CD14-positive monocyte (primary cell): ENCODE results near the gene ERC1. TPM values are rescaled to one million over a fixed set of nuclear protein-coding genes. Genes with fewer than 3 reads are reported as not detected.

ENCODE experiments used
- DNase-seq, 3 donors: peaks; one replicate each; pipeline ENCODE4 v3.0.0-alpha.2; 2011 to 2022
- H2AFZ ChIP-seq: 2 replicates; pipeline ENCODE4 v1.6.0; 2012; ENCODE audit warnings: mild to moderate bottlenecking, low read depth, low read length, inconsistent platforms; ENCODE audit not compliant: insufficient read depth, poor library complexity, severe bottlenecking
- H3K27ac ChIP-seq, 2 donors: 1 replicate in 1 of 2; 2 replicates in 1 of 2; pipeline ENCODE4 v1.5.1; 2012 to 2013; ENCODE audit warnings: low read length in 2 of 2, control low read depth in 1 of 2, inconsistent platforms in 1 of 2, low read depth in 1 of 2, mild to moderate bottlenecking in 1 of 2
- H3K27me3 ChIP-seq, 2 donors: one replicate each; pipeline versions ENCODE4 v1.6.0 to v1.6.1; 2011 to 2013; ENCODE audit warnings: low read length in 2 of 2; ENCODE audit not compliant: control insufficient read depth in 2 of 2, insufficient read depth in 2 of 2
- H3K36me3 ChIP-seq, 2 donors: replicated peaks in 1 of 2; 1 replicate in 1 of 2; 2 replicates in 1 of 2; pipeline versions ENCODE4 v1.5.1 to v1.6.1; 2012 to 2013; ENCODE audit warnings: low read length in 2 of 2, control low read depth in 1 of 2, inconsistent platforms in 1 of 2, mild to moderate bottlenecking in 1 of 2; ENCODE audit not compliant: insufficient read depth in 2 of 2, control insufficient read depth in 1 of 2
- H3K4me1 ChIP-seq, 2 donors: 1 replicate in 1 of 2; 2 replicates in 1 of 2; pipeline versions ENCODE4 v1.5.1 to v1.6.1; 2012 to 2013; ENCODE audit warnings: low read length in 2 of 2, control low read depth in 1 of 2, inconsistent platforms in 1 of 2, mild to moderate bottlenecking in 1 of 2, moderate library complexity in 1 of 2; ENCODE audit not compliant: insufficient read depth in 2 of 2, control insufficient read depth in 1 of 2
- H3K4me2 ChIP-seq: replicated peaks from 2 replicates; pipeline ENCODE3; 2012; ENCODE audit warnings: low read length, moderate library complexity, mild to moderate bottlenecking; ENCODE audit not compliant: poor library complexity, severe bottlenecking; ENCODE audit errors: extremely low read depth
- H3K4me3 ChIP-seq, 3 experiments: fragments of 200-600 bp in 1 of 3; sonication (generic) in 1 of 3; replicated peaks in 1 of 3; 1 replicate in 2 of 3; 2 replicates in 1 of 3; pipeline ENCODE4 v1.5.1; 2011 to 2013; ENCODE audit warnings: low read length in 3 of 3, mild to moderate bottlenecking in 3 of 3, control low read depth in 2 of 3, low read depth in 2 of 3, inconsistent platforms in 1 of 3, moderate library complexity in 1 of 3
- H3K79me2 ChIP-seq: 2 replicates; pipeline ENCODE4 v1.6.0; 2012; ENCODE audit warnings: mild to moderate bottlenecking, control low read depth, inconsistent platforms, low read length, moderate library complexity; ENCODE audit not compliant: insufficient read depth
- H3K9ac ChIP-seq: 2 replicates; pipeline ENCODE4 v1.6.0; 2017; ENCODE audit warnings: low read length, mild to moderate bottlenecking; ENCODE audit not compliant: insufficient read depth, poor library complexity, severe bottlenecking
- H3K9me3 ChIP-seq, 2 donors: replicated peaks in 1 of 2; 1 replicate in 1 of 2; 2 replicates in 1 of 2; pipeline versions ENCODE4 v1.5.1 to v1.6.1; 2012 to 2013; ENCODE audit warnings: low read length in 2 of 2, control low read depth in 1 of 2; ENCODE audit not compliant: control insufficient read depth in 1 of 2, insufficient read depth in 1 of 2
- H4K20me1 ChIP-seq: 2 replicates; pipeline ENCODE4 v1.6.0; 2012; ENCODE audit warnings: mild to moderate bottlenecking, low read length, control low read depth, moderate library complexity; ENCODE audit not compliant: insufficient read depth
- H3K27ac Mint-ChIP-seq, 7 donors: one replicate each; pipeline ENCODE4 v1.8.0; 2020; ENCODE audit warnings: mild to moderate bottlenecking in 7 of 7, mixed read lengths in 7 of 7, moderate library complexity in 6 of 7, inconsistent platforms in 2 of 7
- H3K27me3 Mint-ChIP-seq, 3 donors: one replicate each; pipeline ENCODE4 v1.8.0; 2021 to 2022; ENCODE audit warnings: low read depth in 3 of 3, mild to moderate bottlenecking in 3 of 3, mixed read lengths in 3 of 3, moderate library complexity in 3 of 3, inconsistent platforms in 1 of 3
- H3K36me3 Mint-ChIP-seq, 2 donors: one replicate each; pipeline ENCODE4 v1.8.0; 2020; ENCODE audit warnings: mixed read lengths in 2 of 2, inconsistent platforms in 1 of 2, mild to moderate bottlenecking in 1 of 2
- H3K4me1 Mint-ChIP-seq: one replicate; pipeline ENCODE4 v1.8.0; 2020; ENCODE audit warnings: mild to moderate bottlenecking, mixed read lengths
- H3K4me3 Mint-ChIP-seq, 2 donors: one replicate each; pipeline ENCODE4 v1.8.0; 2020; ENCODE audit warnings: mild to moderate bottlenecking in 2 of 2, mixed read lengths in 2 of 2, moderate library complexity in 1 of 2
- H3K9me3 Mint-ChIP-seq, 7 donors: one replicate each; pipeline ENCODE4 v1.8.0; 2020 to 2022; ENCODE audit warnings: mixed read lengths in 7 of 7, mild to moderate bottlenecking in 6 of 7, moderate library complexity in 6 of 7, inconsistent platforms in 2 of 7
- WGBS: methylation state at CpG from one replicate; pipeline ENCODE4 v1.1.5; 2013; ENCODE audit warnings: missing lambda C conversion rate; ENCODE audit not compliant: insufficient coverage; 5-methylcytosine and 5-hydroxymethylcytosine counted together
- intact Hi-C, 2 donors: fragments of 100-400 bp; cut with micrococcal nuclease; formaldehyde crosslinking; loops; one replicate each; pipeline versions ENCODE4 v1.15.0 to v1.15.1; 2023
- polyA plus RNA-seq, 3 donors: library from polyadenylated mRNA; depleted of rRNA in 1 of 3; unstranded in 2 of 3; stranded (reverse) in 1 of 3; fragments of 300-500 nt in 2 of 3; fragments of >200 nt in 1 of 3; fragmentation: Illumina TruSeq in 2 of 3; gene quantifications; 1 replicate in 2 of 3; 2 replicates in 1 of 3; pipeline ENCODE4 v1.2.3, GENCODE V29; 2012 to 2021
- TF ChIP-seq, protein P1 (sequence below): fragments of 200-600 bp; IDR thresholded peaks from one replicate; pipeline ENCODE4 v1.8.0; 2022; ENCODE audit warnings: antibody characterized with exemption, mild to moderate bottlenecking

The ERC1 gene
- polyA plus RNA-seq, 3 donors, result 4.0 to 14.3 (median 5.1) TPM

DNA sequence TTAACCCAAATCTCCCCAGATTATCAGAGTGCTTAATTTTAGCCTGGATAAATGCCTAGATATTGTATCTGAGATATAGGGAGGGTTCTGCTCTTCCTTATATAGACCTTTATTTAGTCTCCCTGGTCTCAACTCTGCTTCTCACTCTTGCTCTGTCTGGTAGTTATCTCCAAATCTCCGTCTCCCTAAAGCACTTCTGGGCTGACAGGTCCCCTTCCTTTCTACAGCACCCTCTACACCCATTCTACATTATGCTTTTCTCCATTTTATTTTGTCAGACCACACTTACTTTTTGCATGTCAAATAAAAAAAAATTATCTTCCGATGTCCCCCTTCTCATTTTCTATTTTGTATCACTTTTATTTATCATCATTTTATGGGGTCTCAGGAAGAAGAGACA, 2.0 kb upstream of the ERC1 start:
- Mint-ChIP-seq H3K9me3 (no peaks in the 10 kb centered on the region), H3K4me1 (peaks cover 41% of the 10 kb centered on the region), H3K4me3 (no peak overlapping the region), H3K27ac (peak overlapping the region in 1 of 7 donors; percentile 47), H3K36me3 (peaks cover 8 to 9% of the 10 kb centered on the region in 2 donors), H3K27me3 (peaks cover 0 to 3% (median 2%) of the 10 kb centered on the region in 3 donors)
- Histone ChIP-seq H3K27ac (no peak overlapping the region), H3K9ac (no peak overlapping the region), H4K20me1 (no peaks in the 10 kb centered on the region), H3K36me3 (no peaks in the 10 kb centered on the region), H3K9me3 (no peaks in the 10 kb centered on the region), H3K27me3 (no peaks in the 10 kb centered on the region), H3K79me2 (peaks cover 44% of the 10 kb centered on the region), H3K4me2 (peak overlapping the region; percentile 95), H2AFZ (peak overlapping the region; percentile 30), H3K4me3 (peak overlapping the region in 1 of 3 experiments; percentile 87), H3K4me1 (peaks cover 29 to 33% of the 10 kb centered on the region in 2 donors)
- TF ChIP-seq, protein P1, sequence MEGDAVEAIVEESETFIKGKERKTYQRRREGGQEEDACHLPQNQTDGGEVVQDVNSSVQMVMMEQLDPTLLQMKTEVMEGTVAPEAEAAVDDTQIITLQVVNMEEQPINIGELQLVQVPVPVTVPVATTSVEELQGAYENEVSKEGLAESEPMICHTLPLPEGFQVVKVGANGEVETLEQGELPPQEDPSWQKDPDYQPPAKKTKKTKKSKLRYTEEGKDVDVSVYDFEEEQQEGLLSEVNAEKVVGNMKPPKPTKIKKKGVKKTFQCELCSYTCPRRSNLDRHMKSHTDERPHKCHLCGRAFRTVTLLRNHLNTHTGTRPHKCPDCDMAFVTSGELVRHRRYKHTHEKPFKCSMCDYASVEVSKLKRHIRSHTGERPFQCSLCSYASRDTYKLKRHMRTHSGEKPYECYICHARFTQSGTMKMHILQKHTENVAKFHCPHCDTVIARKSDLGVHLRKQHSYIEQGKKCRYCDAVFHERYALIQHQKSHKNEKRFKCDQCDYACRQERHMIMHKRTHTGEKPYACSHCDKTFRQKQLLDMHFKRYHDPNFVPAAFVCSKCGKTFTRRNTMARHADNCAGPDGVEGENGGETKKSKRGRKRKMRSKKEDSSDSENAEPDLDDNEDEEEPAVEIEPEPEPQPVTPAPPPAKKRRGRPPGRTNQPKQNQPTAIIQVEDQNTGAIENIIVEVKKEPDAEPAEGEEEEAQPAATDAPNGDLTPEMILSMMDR, result no peak
- intact Hi-C loops, result loop anchor here (5.0 kb wide), 2 partner anchors 37 to 42 kb away; partner anchors contain the start of gene RAD52 (in 1 of the 2)
- DNase-seq, result no peak
- WGBS, result 71% methylated on average over 1 of the region's 2 CpGs

DNA sequence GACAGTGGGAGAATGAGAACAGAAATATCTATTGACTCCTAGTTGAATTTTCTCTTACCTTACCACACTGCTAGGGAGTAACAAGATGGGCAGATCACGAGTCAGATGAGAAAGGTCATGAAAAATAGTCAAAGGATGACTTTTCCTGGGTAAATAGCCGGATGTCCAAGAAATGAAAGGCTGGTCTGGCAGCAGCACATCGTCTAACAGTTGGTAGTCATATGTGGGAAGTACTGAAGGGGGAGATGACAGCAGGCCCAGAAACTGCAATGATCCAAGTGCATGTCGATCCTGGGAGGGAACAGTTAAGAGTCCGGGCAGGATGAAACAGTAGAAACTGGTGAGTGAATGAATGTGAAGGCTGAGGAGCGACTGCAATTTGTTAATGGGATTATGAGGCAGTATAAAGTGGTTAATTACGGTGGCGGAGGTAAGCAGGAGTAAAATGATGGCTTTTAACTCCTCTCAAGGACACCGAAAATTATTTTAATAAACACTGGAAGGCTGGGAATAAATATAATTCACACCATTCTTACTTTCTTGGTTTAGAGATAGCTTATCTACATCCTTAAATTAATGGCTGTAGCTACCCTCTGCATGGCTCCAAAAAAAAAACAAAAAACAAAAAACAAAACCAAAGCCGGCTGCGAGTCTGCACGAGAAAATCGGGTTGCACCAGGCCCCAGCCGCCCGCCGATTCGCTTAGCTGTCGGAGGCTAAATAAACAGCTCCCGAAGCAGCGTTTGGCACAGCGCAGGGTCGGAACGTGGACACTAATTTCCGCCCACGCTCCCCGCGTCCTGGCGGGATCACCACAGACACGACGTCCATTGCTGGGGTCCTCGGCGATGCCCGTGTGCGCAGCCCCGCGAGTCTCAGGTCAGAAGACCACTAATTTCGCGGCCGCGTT, 1.0 kb upstream of the ERC1 start:
- Histone ChIP-seq H3K4me3 (peak overlapping the region; percentile 73 to 98 (median 87)), H3K4me2 (peak overlapping the region; percentile 95), H4K20me1 (peaks cover 4% of the 10 kb centered on the region), H3K9me3 (no peaks in the 10 kb centered on the region), H3K27ac (peak overlapping the region; percentile 93 to 97), H3K79me2 (peaks cover 53% of the 10 kb centered on the region), H3K9ac (peak overlapping the region; percentile 88), H2AFZ (peak overlapping the region; percentile 93), H3K4me1 (peaks cover 33 to 42% of the 10 kb centered on the region in 2 donors), H3K36me3 (no peaks in the 10 kb centered on the region), H3K27me3 (no peaks in the 10 kb centered on the region)
- peak; percentile 34 to 42 (median 37) for DNase-seq
- Mint-ChIP-seq H3K27me3 (peaks cover 0 to 2% (median 1%) of the 10 kb centered on the region in 3 donors), H3K9me3 (no peaks in the 10 kb centered on the region), H3K4me1 (peaks cover 48% of the 10 kb centered on the region), H3K4me3 (peak overlapping the region; percentile 82 to 95), H3K36me3 (peaks cover 8 to 9% of the 10 kb centered on the region in 2 donors), H3K27ac (peak overlapping the region; percentile 88 to 96 (median 90))
- TF ChIP-seq, protein P1, result no peak
- intact Hi-C loops, result loop anchor here (5.0 to 10.0 kb wide), 3 partner anchors 38 to 235 kb away; partner anchors contain the start of genes RAD52 (in 1 of the 2) and WNK1 (in 1 of the 2)
- 1% methylated on average over 37 of the region's 40 CpGs for whole genome bisulfite sequencing
